Measurements from ENCODE around the gene DOCK6. TPM values are rescaled to one million over a fixed set of nuclear protein-coding genes. Genes with fewer than 3 reads are reported as not detected.

DOCK6 gene
- total and polyA plus RNA-seq, 12 donors, result 27.6 to 73.3 (median 40.2) TPM

GRCh38 chr19:11154683-11155047, 107.7 kb downstream of the DOCK6 start:
- 44 to 49% methylated on average over 6 of the region's 6 CpGs for WGBS, 2 donors
- DNase-seq, result no peak
- intact Hi-C loops (cut with DNase I), result loop anchor here in 4 of 10 donors (5.0 kb wide), 2 partner anchors 38 to 43 kb away; partner anchors contain the start of gene KANK2 (in 3 of the 4)

GRCh38 chr19:11152318-11153062, 109.8 kb downstream of the DOCK6 start:
- Histone ChIP-seq H3K27ac (peak overlapping the region; percentile 38 to 88 (median 83)), H3K9me3 (no peaks in the 10 kb centered on the region), H3K36me3 (peaks cover 0 to 9% (median 0%) of the 10 kb centered on the region in 9 donors), H3K4me3 (no peak overlapping the region), H3K27me3 (no peaks in the 10 kb centered on the region), H3K4me1 (peaks cover 5 to 43% (median 25%) of the 10 kb centered on the region in 9 donors)
- intact Hi-C loops (cut with DNase I), result no loop called here
- no peak for TF ChIP-seq CTCF (IDR thresholded peaks at IDR 0.05)
- 62 to 63% methylated on average over 11 of the region's 11 CpGs for WGBS, 2 donors
- peak; percentile 66 to 74 for DNase-seq
- ATAC-seq, result peak; percentile 7 to 74 (median 52)

More at GRCh38 chr19:11154683-11155047, 107.7 kb downstream of the DOCK6 start:
- Histone ChIP-seq H3K4me3 (peak overlapping the region in 1 of 10 donors; percentile 80), H3K36me3 (no peaks in the 10 kb centered on the region), H3K9me3 (no peaks in the 10 kb centered on the region), H3K27ac (peak overlapping the region in 1 of 10 donors; percentile 89), H3K4me1 (peaks cover 5 to 64% (median 36%) of the 10 kb centered on the region in 9 donors), H3K27me3 (no peaks in the 10 kb centered on the region)
- ATAC-seq, result no peak
- TF ChIP-seq CTCF (IDR thresholded peaks at IDR 0.05), result no peak

GRCh38 chr19:11151181-11151580, 111.1 kb downstream of the DOCK6 start:
- DNase-seq, result peak in 1 of 2 donors; percentile 55
- 61 to 67% methylated on average over 7 of the region's 7 CpGs for WGBS, 2 donors

More at GRCh38 chr19:11151181-11151580, 111.1 kb downstream of the DOCK6 start:
- peak in 4 of 8 donors; percentile 3 to 22 (median 17) for ATAC-seq
- H3K9me3 ChIP-seq, result no peaks in the 10 kb centered on the region
- no peak for TF ChIP-seq CTCF (IDR thresholded peaks at IDR 0.05)
- H3K27me3 ChIP-seq, result no peaks in the 10 kb centered on the region
- H3K27ac ChIP-seq, result peak overlapping the region in 8 of 10 donors; percentile 71 to 88 (median 84)
- intact Hi-C loops (cut with DNase I), result no loop called here
- H3K4me3 ChIP-seq, result no peak overlapping the region
- peaks cover 5 to 36% (median 21%) of the 10 kb centered on the region in 9 donors for H3K4me1 ChIP-seq
- H3K36me3 ChIP-seq, result peaks cover 0 to 10% (median 0%) of the 10 kb centered on the region in 9 donors

Other genes starting within 250 kb of the DOCK6 start
- 10 to 100 TPM in 8 of 10 donors, 1 to 10 TPM in 2; 4.5 to 76.1 (median 16.4) TPM for gene LDLR, start 173.1 kb downstream of the DOCK6 start, total RNA-seq
- 10 to 100 TPM in 1 of 2 donors, 1 to 10 TPM in 1; 7.4 to 24.1 TPM for gene LDLR, start 173.1 kb downstream of the DOCK6 start, polyA plus RNA-seq
- gene SPC24, start 106.7 kb downstream of the DOCK6 start, total RNA-seq, result 1 to 10 TPM; 1.6 to 8.5 (median 3.2) TPM
- gene SPC24, start 106.7 kb downstream of the DOCK6 start, polyA plus RNA-seq, result 1 to 10 TPM in 1 of 2 donors, under 1 TPM in 1; 0.93 to 5.9 TPM
- 100 to 1,000 TPM; 243 to 355 (median 307) TPM for gene KANK2, start 65.0 kb downstream of the DOCK6 start, total RNA-seq
- 100 to 1,000 TPM; 165 to 226 TPM for gene KANK2, start 65.0 kb downstream of the DOCK6 start, polyA plus RNA-seq
- 1 to 10 TPM in 2 of 10 donors, under 1 TPM in 2, not detected in 6; 0.34 to 1.8 (median 0.99) TPM for gene ANGPTL8, start 22.9 kb downstream of the DOCK6 start, total RNA-seq
- 10 to 100 TPM in 1 of 2 donors, 1 to 10 TPM in 1; 3.9 to 13.0 TPM for gene ANGPTL8, start 22.9 kb downstream of the DOCK6 start, polyA plus RNA-seq
- not detected for gene TSPAN16, start 33.6 kb upstream of the DOCK6 start, total RNA-seq
- not detected for gene TSPAN16, start 33.6 kb upstream of the DOCK6 start, polyA plus RNA-seq
- 10 to 100 TPM in 3 of 10 donors, 1 to 10 TPM in 7; 4.5 to 11.6 (median 6.3) TPM for gene RAB3D, start 77.1 kb upstream of the DOCK6 start, total RNA-seq
- 1 to 10 TPM; 2.7 to 3.1 TPM for gene RAB3D, start 77.1 kb upstream of the DOCK6 start, polyA plus RNA-seq
- 100 to 1,000 TPM in 2 of 10 donors, 10 to 100 TPM in 8; 65.1 to 114 (median 83.8) TPM for gene TMEM205, start 83.7 kb upstream of the DOCK6 start, total RNA-seq
- gene TMEM205, start 83.7 kb upstream of the DOCK6 start, polyA plus RNA-seq, result 100 to 1,000 TPM in 1 of 2 donors, 10 to 100 TPM in 1; 89.4 to 184 TPM
- 10 to 100 TPM; 13.4 to 25.5 (median 19.7) TPM for gene CCDC159, start 84.0 kb upstream of the DOCK6 start, total RNA-seq
- 10 to 100 TPM; 13.0 to 79.9 TPM for gene CCDC159, start 84.0 kb upstream of the DOCK6 start, polyA plus RNA-seq
- gene PLPPR2, start 92.9 kb upstream of the DOCK6 start, total RNA-seq, result 10 to 100 TPM in 5 of 10 donors, 1 to 10 TPM in 5; 4.1 to 19.8 (median 10.3) TPM
- gene PLPPR2, start 92.9 kb upstream of the DOCK6 start, polyA plus RNA-seq, result 10 to 100 TPM; 10.0 to 13.2 TPM
- 1 to 10 TPM in 8 of 10 donors, under 1 TPM in 2; 0.53 to 2.1 (median 1.6) TPM for gene SWSAP1, start 112.1 kb upstream of the DOCK6 start, total RNA-seq
- gene SWSAP1, start 112.1 kb upstream of the DOCK6 start, polyA plus RNA-seq, result 1 to 10 TPM; 2.1 to 3.1 TPM
- 1 to 10 TPM; 3.8 to 9.1 (median 4.7) TPM for gene EPOR, start 121.8 kb upstream of the DOCK6 start, total RNA-seq
- 10 to 100 TPM in 1 of 2 donors, 1 to 10 TPM in 1; 6.2 to 14.7 TPM for gene EPOR, start 121.8 kb upstream of the DOCK6 start, polyA plus RNA-seq
- gene RGL3, start 156.8 kb upstream of the DOCK6 start, total RNA-seq, result 10 to 100 TPM in 2 of 10 donors, 1 to 10 TPM in 8; 1.2 to 14.4 (median 3.2) TPM
- gene RGL3, start 156.8 kb upstream of the DOCK6 start, polyA plus RNA-seq, result 10 to 100 TPM in 1 of 2 donors, 1 to 10 TPM in 1; 5.2 to 37.5 TPM
- gene ODAD3, start 172.6 kb upstream of the DOCK6 start, total RNA-seq, result under 1 TPM in 9 of 10 donors, not detected in 1; 0.17 to 0.64 (median 0.34) TPM
- gene ODAD3, start 172.6 kb upstream of the DOCK6 start, polyA plus RNA-seq, result 1 to 10 TPM in 1 of 2 donors, under 1 TPM in 1; 0.83 to 2.2 TPM
- 100 to 1,000 TPM; 106 to 177 (median 123) TPM for gene PRKCSH, start 173.1 kb upstream of the DOCK6 start, total RNA-seq
- 10 to 100 TPM; 84.3 to 96.9 TPM for gene PRKCSH, start 173.1 kb upstream of the DOCK6 start, polyA plus RNA-seq
- under 1 TPM in 7 of 10 donors, not detected in 3; 0.07 to 0.44 (median 0.23) TPM for gene ELAVL3, start 218.5 kb upstream of the DOCK6 start, total RNA-seq
- under 1 TPM; 0.10 to 0.15 TPM for gene ELAVL3, start 218.5 kb upstream of the DOCK6 start, polyA plus RNA-seq
- gene ZNF653, start 243.3 kb upstream of the DOCK6 start, total RNA-seq, result 1 to 10 TPM; 2.3 to 6.2 (median 4.0) TPM
- 1 to 10 TPM; 5.9 to 7.8 TPM for gene ZNF653, start 243.3 kb upstream of the DOCK6 start, polyA plus RNA-seq